HG03342 (cell line): Measurements from ENCODE around the gene UNC80.
"Not testable (repeated sequence)": the region's sequence is repeated elsewhere in the genome, so short reads cannot be mapped to it uniquely, and the experiment has no call there.

Experiments used
- ATAC-seq: cut with Tn5 transposase; IDR thresholded peaks from one replicate; pipeline ENCODE4 v1.9.1; 2021; ENCODE audit warnings: mild to moderate bottlenecking, moderate library complexity; ENCODE audit not compliant: unreplicated experiment

The UNC80 gene, protein sequence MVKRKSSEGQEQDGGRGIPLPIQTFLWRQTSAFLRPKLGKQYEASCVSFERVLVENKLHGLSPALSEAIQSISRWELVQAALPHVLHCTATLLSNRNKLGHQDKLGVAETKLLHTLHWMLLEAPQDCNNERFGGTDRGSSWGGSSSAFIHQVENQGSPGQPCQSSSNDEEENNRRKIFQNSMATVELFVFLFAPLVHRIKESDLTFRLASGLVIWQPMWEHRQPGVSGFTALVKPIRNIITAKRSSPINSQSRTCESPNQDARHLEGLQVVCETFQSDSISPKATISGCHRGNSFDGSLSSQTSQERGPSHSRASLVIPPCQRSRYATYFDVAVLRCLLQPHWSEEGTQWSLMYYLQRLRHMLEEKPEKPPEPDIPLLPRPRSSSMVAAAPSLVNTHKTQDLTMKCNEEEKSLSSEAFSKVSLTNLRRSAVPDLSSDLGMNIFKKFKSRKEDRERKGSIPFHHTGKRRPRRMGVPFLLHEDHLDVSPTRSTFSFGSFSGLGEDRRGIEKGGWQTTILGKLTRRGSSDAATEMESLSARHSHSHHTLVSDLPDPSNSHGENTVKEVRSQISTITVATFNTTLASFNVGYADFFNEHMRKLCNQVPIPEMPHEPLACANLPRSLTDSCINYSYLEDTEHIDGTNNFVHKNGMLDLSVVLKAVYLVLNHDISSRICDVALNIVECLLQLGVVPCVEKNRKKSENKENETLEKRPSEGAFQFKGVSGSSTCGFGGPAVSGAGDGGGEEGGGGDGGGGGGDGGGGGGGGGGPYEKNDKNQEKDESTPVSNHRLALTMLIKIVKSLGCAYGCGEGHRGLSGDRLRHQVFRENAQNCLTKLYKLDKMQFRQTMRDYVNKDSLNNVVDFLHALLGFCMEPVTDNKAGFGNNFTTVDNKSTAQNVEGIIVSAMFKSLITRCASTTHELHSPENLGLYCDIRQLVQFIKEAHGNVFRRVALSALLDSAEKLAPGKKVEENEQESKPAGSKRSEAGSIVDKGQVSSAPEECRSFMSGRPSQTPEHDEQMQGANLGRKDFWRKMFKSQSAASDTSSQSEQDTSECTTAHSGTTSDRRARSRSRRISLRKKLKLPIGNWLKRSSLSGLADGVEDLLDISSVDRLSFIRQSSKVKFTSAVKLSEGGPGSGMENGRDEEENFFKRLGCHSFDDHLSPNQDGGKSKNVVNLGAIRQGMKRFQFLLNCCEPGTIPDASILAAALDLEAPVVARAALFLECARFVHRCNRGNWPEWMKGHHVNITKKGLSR (N-terminal part only)

GRCh38 chr2:209771474-209772289 is at the start of gene UNC80:
TSS of gene UNC80 (plus strand) at chr2:209771832. CDS start at chr2:209772073, 241 bp downstream.
- peak; percentile 45 for ATAC-seq

DNA sequence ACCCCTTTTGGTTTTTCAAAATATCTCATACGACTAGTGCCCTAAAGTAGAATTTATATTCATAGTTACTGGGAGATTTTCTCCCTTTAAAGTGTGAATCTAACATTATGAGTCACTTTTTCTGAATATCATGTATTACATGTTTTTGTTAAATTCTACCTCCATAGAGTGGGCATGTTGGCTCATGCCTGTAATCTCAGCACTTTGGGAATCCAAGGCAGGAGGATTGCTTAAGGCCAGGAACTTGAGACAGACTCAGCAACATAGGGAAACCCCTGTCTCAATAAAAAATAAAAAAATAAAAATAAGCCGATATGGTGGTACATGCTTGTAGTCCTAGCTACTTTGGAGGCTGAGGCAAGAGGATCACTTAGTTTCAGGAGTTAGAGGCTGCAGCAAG is 45.3 kb upstream of the UNC80 start:
- no peak for ATAC-seq

GRCh38 chr2:209727077-209727476 is 44.6 kb upstream of the UNC80 start:
- no peak for ATAC-seq

DNA sequence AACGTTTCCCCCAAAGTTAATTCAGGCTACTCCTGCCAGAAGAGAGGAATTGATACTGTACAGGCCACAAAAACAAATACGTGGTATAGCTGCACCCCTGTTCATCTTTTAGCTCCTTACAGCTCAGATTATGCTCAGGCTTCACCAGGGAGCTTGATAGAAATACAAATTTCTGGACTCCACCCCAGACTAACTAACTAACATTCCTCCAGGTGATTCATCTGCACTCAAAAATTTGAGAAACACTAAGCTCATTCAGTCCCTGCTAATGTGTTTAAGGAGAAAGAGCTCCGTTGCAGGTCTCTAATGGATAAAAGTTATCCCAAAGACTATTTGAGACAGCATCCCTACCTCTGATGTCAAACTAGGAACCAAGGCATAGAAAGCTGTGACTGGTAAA is 36.8 kb upstream of the UNC80 start:
- ATAC-seq, result no peak

DNA sequence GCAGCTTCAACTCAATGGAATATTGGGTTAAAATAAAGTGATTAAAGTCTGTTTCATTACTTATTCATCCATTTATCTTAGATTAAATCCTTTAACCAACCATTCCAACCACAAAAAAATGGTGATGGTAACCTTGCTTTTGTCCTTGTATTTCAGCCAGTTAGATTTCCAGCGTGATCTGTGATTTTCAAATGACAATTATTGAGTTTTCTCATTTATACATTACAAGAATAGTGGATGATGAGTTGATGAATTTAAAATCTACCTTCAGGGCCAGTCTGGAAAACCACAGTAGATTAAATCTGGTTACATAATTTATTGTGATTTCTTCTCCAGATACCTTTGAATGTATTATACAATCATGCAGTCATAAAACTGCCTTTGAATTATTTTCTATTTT is 29.7 kb upstream of the UNC80 start:
- no peak for ATAC-seq

GRCh38 chr2:209753020-209753419 is 18.6 kb upstream of the UNC80 start:
- ATAC-seq, result no peak

DNA sequence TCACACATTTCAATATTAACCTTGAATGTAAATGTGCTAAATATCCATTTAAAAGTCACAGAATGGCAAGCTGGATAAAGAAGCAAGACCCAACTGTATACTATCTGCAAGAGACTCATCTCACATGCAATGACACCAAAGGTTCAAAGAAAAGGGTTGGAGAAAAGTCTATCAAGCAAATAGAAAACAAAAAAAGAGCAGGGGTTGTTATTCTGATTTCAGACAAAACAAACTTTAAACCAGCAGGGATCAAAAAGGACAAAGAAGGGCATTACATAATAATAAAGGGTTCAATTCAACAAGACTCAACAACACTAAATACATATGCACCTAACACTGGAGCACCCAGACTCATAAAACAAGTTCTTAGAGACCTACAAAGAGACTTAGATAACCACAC is 14.5 kb upstream of the UNC80 start:
- no peak for ATAC-seq

DNA sequence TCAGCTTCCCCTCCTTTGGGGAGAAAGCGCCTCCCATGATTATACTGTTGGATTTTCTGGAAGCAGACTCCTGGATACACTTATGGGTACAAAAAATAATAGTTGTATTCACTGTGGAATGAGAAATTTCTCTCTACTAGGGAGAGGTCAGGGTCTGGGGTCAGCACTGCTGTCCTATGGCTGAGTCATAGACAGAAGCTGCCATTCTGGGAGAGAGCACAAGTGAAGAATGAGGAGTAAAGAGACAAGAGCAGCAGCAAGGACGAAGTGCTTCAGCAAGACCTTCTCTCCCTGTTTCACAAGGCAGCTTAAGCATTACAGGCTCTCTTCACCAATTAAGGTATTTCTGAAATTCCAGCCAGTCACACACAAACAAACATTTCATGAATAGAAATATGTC is 10.1 kb upstream of the UNC80 start:
- no peak for ATAC-seq

GRCh38 chr2:209762563-209762962 is 9.1 kb upstream of the UNC80 start:
- ATAC-seq, result no peak

DNA sequence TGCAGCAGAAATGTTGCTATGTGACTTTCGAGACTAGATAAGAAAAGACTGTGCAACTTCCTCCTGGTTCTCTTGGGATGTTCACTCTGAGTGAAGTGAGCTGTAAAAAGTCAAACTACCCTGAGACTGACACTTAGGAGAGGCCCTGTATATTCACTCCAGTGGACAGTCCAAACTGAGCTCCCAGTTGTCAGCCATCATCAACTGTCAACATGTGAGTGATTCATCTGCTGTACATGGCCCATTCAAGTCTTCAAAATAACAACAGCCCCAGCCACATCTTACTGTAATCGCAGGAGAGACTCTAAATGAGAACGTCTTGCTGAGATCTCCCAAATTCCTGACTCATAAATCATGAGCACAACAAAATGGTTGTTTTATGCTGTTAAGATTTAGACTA is 8.5 kb upstream of the UNC80 start:
- ATAC-seq, result no peak

GRCh38 chr2:209766613-209767012 is 5.0 kb upstream of the UNC80 start:
- no peak for ATAC-seq

DNA sequence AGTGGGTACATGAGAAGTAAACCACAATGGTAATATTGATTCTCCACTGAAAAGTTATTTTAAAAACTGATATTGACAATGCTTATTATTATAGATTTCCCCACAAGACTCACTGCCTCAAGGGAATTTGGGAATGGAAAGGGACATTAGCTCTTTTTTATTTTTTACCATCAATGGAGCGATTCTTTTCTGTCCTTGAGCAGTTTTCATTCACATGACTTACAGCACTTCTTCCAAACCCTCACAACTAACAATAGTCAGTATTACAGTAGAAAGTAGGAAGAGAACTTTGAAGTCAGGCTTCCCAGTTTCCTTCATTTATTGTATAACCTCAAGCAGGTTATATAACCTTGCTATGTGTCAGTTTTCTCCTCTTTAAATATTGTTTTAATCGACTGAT is 4.3 kb upstream of the UNC80 start:
- ATAC-seq, result no peak

GRCh38 chr2:209768557-209768956 is 3.1 kb upstream of the UNC80 start:
- no peak for ATAC-seq

- no peak for ATAC-seq
These were observed 656 bp downstream of the UNC80 start for GRCh38 chr2:209772290-209772685.

DNA sequence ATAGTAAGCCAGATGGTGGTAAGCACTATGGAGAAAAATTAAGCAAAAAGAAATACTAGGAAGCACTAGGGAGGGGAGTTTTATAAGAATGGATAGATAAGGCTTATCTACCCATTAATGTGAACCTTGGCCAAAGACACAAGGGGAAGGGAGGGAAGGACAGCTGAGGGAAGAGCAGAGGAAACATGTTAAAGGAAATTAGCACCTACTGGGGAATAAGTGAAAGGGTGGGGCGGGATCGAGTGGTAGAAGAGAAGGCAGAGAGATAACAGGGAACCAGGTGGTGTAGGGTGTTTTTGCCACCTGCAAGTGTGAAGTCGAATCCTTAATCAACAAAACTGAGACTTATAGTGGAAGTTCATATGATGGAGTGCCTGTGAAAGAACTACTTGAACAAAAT is 1.7 kb downstream of the UNC80 start:
- no peak for ATAC-seq

DNA sequence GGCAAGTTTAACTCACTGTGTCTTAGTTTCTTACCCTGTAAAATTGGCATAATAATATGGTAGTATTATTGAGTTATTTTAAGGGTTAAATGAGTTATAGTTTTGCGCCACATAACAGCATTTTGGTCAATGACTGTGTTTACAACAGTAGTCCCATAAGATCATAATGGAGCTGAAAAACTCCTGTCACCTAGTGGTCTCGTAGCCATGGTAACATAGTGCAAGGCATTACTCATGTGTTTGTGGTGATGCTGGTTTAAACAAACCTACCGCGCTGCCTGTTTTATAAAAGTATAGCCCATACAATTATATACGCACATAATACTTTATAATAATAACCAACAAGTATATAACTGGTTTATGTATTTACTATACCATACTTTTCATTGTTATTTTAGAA is 15.8 kb downstream of the UNC80 start:
- ATAC-seq, result no peak

GRCh38 chr2:209788925-209789324 is 17.3 kb downstream of the UNC80 start:
- no peak for ATAC-seq

DNA sequence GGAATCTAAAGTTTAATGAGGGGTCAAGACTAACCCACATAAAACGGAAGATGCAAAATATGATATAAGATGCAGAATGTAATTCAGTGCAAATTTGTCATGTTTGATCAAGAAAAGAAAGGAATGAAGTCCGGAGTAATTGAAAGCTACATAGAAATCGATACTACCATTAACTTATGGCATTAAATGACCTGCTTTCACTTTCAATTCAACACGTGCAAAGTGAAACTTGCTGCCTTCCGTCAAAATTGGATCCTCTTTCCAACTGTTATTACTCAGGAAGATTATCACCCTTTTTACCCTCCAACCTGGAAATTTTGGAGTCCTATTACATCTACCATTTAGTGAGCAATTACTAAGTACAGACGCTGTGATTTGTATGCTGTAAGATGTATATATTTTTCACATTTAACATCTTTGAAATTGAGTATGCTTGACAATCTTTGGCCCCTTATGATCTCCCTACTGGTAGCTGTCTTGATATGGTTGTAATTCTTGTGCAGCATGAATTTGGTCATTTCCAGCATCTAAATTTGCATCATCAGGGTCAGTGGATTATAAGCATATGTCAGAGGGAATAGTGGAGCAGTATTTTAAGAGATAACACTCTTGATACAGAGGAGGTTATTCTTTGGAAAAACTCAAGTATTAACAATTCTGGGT is 18.6 kb downstream of the UNC80 start:
- peak; percentile 63 for ATAC-seq

DNA sequence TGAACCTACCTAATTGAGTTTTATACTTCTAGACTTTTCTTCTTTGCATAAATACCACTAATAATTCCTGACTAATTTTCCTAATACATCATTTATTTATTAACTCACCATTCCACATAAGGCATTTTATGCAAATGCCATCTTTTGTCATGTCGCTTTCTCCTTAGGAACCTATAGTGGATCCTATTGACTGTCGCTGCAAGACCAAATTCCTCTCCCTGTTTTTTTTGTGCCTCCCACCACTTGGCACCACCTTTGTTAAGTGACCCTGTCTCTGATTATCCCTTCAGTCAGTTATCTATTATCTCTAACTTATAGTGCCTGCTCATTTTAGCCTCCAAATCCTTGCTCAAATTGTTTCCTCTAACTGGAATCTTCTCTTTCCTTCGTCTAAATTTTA is 19.5 kb downstream of the UNC80 start:
- no peak for ATAC-seq

- ATAC-seq, result not testable (repeated sequence)
These were observed 23.8 kb downstream of the UNC80 start for GRCh38 chr2:209795425-209795824.
